ENCODE data around the gene NRP2.

DNA sequence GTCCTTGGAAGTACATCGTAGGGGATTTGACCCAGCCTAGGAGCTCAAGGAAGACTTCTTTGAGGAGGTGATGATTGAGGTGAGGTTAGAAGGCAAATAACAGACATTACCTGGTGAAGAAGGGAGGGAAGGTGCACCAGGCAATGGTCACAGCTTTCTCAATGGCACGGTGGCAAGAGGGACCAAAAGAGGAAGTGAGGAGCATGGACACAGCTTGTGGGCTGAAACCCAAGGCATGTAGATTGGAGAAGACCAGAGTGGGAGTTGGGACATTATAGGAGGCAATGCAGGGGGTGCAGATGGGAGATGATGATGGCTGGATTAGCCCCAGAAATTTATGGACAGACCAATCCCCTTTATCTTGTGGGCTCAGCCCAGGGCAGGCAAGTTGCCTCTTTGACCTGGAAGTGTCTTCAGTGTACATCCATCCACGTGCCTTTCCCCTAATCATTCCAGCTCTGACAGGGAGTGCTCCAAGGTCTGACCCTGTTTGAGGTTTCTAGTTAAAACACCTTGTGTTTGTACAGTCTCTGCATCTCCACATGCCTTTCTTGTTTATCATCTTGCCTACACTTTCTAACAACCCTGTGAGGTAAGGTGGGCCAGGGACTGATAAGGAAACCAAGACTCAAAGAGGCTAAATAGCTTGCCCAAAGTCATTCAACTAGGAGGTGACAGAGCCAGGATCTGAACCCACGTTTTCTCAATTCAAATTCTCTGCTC is 59.1 kb downstream of the NRP2 start:
- no peak for TF ChIP-seq POLR2AphosphoS5 (IDR thresholded peaks at IDR 0.05)
- no peak for TF ChIP-seq POLR2A (IDR thresholded peaks at IDR 0.05)

Measured in prostate gland (tissue), 1 donor.